Measurements from ENCODE around the gene RALGPS2.
"Not testable (repeated sequence)": the region's sequence is repeated elsewhere in the genome, so short reads cannot be mapped to it uniquely, and the experiment has no call there.

RALGPS2 gene

GRCh38 chr1:178945763-178946266, 220.8 kb downstream of the RALGPS2 start:
- DNase-seq (ENCODE audit: low read depth) = no peak
- no peak for TF ChIP-seq CTCF (IDR thresholded peaks at IDR 0.05; ENCODE audit: control insufficient read depth, extremely low read depth, insufficient read depth)
- no peak overlapping the region for H3K4me3 ChIP-seq (ENCODE audit: low read depth, low read length)

GRCh38 chr1:178946416-178946815, 221.4 kb downstream of the RALGPS2 start:
- DNase-seq (ENCODE audit: low read depth) = no peak
- TF ChIP-seq CTCF (IDR thresholded peaks at IDR 0.05; ENCODE audit: control insufficient read depth, extremely low read depth, insufficient read depth) = no peak
- H3K4me3 ChIP-seq (ENCODE audit: low read depth, low read length) = no peak overlapping the region

- no peak for DNase-seq (ENCODE audit: low read depth)
- no peak overlapping the region for H3K4me3 ChIP-seq (ENCODE audit: low read depth, low read length)
- TF ChIP-seq CTCF (IDR thresholded peaks at IDR 0.05; ENCODE audit: control insufficient read depth, extremely low read depth, insufficient read depth) = no peak
Measured at GRCh38 chr1:178946855-178947676, 222.0 kb downstream of the RALGPS2 start.

GRCh38 chr1:178947677-178947981, 222.6 kb downstream of the RALGPS2 start:
- no peak overlapping the region for H3K4me3 ChIP-seq (ENCODE audit: low read depth, low read length)
- DNase-seq (ENCODE audit: low read depth) = no peak
- no peak for TF ChIP-seq CTCF (IDR thresholded peaks at IDR 0.05; ENCODE audit: control insufficient read depth, extremely low read depth, insufficient read depth)

GRCh38 chr1:178948676-178949075, 223.6 kb downstream of the RALGPS2 start:
- H3K4me3 ChIP-seq (ENCODE audit: low read depth, low read length) = no peak overlapping the region
- DNase-seq (ENCODE audit: low read depth) = no peak
- no peak for TF ChIP-seq CTCF (IDR thresholded peaks at IDR 0.05; ENCODE audit: control insufficient read depth, extremely low read depth, insufficient read depth)

- not testable (repeated sequence) for DNase-seq (ENCODE audit: low read depth)
Measured at GRCh38 chr1:178949866-178950265, 224.8 kb downstream of the RALGPS2 start.

GRCh38 chr1:178951600-178951999, 226.6 kb downstream of the RALGPS2 start:
- no peak for DNase-seq (ENCODE audit: low read depth)
- TF ChIP-seq CTCF (IDR thresholded peaks at IDR 0.05; ENCODE audit: control insufficient read depth, extremely low read depth, insufficient read depth) = no peak
- no peak overlapping the region for H3K4me3 ChIP-seq (ENCODE audit: low read depth, low read length)

More at GRCh38 chr1:178949866-178950265, 224.8 kb downstream of the RALGPS2 start:
- H3K4me3 ChIP-seq (ENCODE audit: low read depth, low read length) = not testable (repeated sequence)
